HG03469 (cell line): ENCODE results near the gene TPST2.
"Not testable (repeated sequence)": the region's sequence is repeated elsewhere in the genome, so short reads cannot be mapped to it uniquely, and the experiment has no call there.

Source experiments
- ATAC-seq: cut with Tn5 transposase; IDR thresholded peaks from one replicate; pipeline ENCODE4 v1.9.1; 2021; ENCODE audit warnings: mild to moderate bottlenecking, moderate library complexity, moderate number of reproducible peaks; ENCODE audit not compliant: unreplicated experiment

TPST2 gene

DNA sequence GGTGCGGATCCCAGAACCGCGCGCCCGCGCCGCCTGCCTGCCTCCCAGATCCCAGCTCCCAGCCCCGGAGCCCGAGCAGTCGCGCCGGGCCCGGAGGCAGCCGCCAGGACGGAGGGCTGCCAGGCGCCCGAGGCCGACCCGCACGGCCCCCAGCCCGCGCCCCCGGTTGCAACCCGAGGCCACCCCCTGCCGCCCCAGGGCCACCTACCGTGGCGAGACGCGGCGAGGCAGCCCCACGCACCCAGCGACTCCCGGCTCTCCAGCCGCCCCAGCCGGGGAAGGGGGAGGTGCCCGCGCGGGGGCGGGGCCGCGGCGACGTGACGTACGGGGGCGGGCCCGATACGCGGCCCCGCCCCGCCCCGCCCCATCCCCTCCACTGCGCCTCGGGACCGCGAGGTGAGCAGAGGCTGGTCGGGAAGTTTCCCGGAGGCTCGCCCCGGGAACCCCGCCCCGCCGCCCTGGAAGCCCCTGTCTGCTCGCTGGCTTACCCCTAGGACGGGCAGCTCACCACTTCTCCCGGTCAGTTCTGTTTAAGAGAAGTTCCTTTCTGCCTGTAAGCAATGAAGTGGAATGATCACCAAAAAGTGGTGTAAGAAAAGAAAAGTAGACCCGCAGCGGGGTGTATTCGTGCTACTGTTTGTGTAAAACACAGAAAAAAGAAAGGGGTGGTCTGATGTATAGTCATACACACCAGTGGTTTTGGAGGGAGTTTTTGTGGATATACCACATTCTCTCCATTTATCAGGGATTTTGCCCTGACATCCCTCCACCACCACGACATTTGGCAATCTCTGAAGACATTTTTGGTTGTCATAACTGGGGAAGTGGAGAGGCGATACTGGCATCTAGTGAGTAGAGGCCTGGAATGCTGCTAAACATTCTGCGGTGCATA is at the start of gene TPST2:
Gene TPST2 (minus strand): TSS at position 288 of the 892 bp plus-strand sequence. CDS start 48,502 bp downstream, outside the sequence.
- peak; percentile 55 for ATAC-seq

DNA sequence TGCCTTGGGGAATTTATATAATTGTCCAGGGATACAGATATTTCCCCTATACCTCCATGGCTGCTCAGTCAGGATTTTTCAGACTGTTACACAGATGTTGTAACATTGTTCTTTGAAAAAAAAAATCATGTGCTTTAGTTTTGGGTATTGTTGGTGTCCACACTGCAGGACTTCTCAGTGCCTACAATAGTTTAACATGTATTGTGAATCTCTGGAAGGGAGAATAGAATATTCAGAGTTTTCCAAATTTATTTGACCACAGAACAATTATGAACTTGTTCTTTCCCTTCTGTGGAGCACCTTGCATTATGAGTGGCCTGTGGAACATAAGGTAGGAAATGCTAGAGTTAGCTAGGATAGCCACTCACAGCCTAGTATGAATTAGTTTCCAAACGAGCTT is 46.4 kb upstream of the TPST2 start:
- no peak for ATAC-seq

DNA sequence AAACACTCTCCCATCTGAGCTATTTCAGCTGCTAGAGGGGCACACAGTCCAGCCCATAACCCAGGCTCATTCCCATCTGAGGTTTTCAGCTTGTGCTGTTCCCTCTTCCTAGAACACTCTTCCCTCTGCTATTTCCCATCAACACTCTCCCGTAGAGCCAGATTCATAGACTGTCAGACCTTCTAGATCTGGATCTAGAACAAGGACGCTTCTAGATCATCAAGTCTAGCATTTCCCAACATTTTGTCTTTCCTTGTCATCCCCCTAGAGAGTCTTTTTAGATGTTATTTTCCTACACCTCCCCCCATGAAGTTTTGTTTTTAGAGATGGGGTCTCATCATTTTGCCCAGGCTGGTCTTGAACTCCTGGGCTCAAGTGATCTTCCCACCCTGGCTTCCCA is 45.2 kb upstream of the TPST2 start:
- no peak for ATAC-seq

DNA sequence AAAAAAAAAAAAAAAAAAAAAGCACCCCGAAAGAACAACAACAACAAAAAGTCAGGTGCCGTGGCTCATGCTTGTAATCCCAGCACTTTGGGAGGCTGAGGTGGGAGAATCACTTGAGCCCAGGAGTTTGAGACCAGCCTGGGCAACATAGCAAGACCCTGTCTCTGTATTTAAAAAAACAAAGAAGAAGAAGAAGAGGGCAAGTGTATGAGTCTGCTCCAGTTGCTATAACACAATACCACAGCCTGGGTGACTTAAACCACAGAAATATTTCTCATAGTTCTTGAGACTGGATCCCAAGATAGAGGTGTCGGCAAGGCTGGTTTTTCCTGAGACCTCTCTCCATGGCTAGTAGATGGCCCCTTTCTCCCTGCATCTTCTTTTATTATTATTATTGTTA is 44.3 kb upstream of the TPST2 start:
- no peak for ATAC-seq

DNA sequence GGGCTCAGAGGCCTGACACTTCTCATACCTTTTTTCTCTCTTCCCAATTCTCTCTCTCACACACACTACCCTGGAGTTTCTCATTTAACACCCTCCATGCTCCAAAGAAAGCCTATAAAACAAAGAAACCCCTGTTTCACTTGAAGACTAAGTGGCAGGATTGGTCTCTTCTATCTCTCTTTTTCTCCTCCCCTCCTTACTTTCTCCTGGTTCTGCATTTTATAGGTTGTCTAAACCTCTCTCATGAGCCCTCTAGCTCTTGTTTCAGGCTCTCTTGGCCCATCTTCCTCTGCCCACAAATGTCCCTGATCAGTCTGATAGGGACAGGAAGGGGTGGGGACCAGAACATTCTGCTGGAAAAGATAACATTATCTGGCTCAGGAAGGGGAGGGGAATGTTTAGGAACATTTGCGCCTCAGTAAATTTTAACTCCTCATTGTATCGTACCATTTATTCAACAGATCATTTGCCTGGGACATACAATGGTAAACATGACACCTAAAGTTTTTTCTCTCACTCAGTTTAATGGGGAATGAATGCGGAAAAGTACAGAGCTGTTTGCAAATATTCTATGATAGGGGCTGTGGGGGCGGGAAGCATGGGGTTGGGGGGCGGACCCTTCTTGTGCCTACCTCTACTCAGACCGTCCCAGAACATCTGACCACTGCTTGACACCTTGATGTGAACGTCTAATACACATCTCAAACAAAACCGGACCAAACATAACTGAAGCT is 42.7 kb upstream of the TPST2 start:
- no peak for ATAC-seq

DNA sequence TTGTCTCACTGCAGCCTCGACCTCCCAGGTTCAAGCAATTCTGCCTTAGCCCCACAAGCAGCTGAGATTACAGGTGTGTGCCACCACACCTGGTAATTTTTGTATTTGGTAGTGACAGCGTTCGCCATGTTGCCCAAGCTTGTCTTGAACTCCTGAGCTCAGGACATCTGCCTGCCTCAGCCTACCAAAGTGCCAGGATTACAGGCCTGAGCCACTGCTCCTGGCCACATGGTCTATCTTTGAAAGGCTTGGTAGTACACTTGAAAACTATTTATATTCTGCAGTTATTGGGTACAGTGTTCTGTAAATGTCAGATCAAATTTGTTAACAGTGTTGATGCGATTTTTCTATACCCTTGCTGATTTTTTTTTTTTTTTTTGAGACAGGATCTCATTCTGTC is 41.4 kb upstream of the TPST2 start:
- ATAC-seq, result no peak

- ATAC-seq, result no peak
Observed at GRCh38 chr22:26629988-26630761, 40.2 kb upstream of the TPST2 start.

- no peak for ATAC-seq
Observed at GRCh38 chr22:26624803-26625202, 34.9 kb upstream of the TPST2 start.

DNA sequence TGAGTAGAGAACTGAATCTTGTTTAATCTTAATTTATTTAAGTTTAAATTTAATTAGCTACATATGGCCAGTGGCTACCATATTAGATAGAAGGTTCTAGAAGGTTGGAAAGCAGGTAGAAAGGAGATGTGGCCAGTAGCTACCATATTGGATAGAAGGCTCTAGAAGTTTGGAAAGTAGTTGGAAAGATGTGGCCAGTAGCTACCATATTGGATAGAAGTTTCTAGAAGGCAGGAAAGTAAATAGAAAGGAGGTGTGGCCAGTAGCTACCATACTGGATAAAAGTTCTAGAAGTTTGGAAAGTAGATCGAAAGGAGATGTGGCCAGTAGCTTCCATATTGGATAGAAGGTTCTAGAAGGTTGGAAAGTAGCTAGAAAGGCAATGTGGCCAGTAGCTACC is 34.1 kb upstream of the TPST2 start:
- ATAC-seq, result no peak

- no peak for ATAC-seq
Observed at GRCh38 chr22:26621663-26622062, 31.7 kb upstream of the TPST2 start, which contains the start of gene CRYBA4. Gene CRYBA4, plus strand, starts transcription at chr22:26621963. Its CDS starts 634 bp downstream, at chr22:26622597.

- no peak for ATAC-seq
Observed at GRCh38 chr22:26620197-26620596, 30.3 kb upstream of the TPST2 start.

- no peak for ATAC-seq
Observed at GRCh38 chr22:26619510-26619909, 29.6 kb upstream of the TPST2 start.

- ATAC-seq, result no peak
Observed at GRCh38 chr22:26618455-26618854, 28.5 kb upstream of the TPST2 start.

- no peak for ATAC-seq
Observed at GRCh38 chr22:26617271-26618199, 27.6 kb upstream of the TPST2 start, which contains the start of gene CRYBB1. Gene CRYBB1, minus strand, starts transcription at chr22:26618027. Its CDS starts 1,708 bp downstream, at chr22:26616319.

DNA sequence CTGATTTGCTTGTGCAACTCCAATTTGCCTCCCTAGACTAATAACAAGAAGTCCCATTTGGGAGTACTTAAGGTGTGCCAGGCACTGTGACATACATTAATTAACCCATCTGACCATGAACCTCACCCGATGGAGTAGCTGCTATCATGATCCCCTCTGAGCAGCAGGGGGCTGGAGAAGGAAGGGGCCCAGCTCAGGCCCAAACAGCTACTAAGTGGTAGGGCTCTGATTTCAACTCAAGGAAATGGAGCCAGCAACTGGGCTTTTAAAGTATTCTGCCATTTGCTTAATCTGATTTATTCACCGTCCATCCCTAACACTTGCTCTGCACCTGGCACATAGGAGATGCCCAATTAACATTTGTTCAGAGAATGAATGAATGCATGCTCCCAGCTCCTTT is 26.7 kb upstream of the TPST2 start:
- no peak for ATAC-seq

GRCh38 chr22:26615830-26616435 is 26.0 kb upstream of the TPST2 start:
- no peak for ATAC-seq

DNA sequence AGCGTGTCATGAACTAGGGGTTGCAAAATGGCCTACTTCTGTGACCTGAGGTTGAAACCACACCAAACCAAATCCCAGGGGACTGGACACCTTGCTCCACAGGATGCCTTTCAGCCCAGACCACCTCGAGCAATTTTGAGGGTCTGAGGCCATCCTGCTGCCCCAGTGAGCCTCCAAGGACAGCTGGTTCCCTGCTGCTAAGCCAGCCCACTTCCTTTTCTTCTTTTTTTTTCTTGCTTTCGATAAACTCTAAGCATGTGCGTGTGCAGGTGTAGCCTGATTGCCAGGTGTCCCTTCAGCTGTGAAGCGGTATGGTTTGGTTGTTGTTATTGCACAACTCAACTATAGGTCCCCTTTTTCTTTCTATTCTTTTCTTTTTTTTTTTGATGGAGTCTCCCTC is 25.2 kb upstream of the TPST2 start:
- ATAC-seq, result no peak

DNA sequence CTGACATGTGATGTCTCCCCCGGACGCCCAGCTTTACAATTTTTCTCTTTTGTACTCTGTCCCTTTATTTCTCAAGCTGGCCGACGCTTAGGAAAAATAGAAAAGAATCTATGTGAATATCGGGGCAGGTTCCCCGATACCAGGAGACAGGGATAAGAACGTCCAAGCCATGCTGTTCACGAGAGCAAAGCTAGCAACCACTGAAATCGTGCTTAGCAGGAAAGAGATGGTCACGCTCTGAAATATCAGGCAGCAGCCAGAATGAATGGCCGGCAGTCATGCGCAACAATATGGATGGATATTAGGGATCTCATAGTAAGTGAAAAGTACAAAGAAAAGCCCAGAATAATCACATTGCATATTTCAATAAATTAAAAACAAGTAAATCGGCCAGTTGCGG is 24.4 kb upstream of the TPST2 start:
- ATAC-seq, result no peak

DNA sequence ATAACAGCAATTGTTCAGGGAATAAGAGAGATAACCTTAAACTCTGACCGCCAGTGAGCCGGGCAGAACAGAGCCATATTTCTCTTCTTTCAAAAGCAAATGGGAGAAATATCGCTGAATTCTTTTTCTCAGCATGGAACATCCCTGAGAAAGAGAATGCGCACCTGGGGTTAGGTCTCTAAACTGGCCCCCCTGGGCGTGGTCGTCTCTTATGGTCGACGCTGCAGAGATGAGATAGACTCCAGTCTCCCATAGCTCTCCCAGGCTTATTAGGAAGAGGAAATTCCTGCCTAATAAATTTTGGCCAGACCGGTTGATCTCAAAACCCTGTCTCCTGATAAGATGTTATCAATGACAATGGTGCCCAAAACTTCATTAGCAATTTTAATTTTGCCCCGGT is 23.8 kb upstream of the TPST2 start:
- ATAC-seq, result not testable (repeated sequence)

DNA sequence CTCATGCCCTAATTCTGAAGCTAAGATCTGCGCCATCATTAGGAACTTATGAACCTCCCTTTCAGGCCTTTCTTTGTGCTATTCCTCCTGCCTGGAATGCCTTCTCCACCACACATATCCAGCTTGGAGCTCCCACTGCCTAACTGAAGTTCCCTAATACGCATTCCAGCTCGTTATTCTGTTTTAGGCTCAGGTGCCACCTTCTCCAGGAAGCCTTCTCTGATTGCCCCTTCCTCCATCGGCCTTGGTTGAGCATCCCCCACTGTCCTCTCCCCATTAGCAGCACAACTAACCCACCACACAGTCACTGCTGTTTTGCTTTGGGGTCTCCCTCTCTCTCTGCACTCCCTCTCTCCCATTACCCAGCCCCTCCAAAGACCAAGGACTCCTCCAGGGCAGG is 22.7 kb upstream of the TPST2 start:
- no peak for ATAC-seq
